Transverse colon (tissue), 4 donors: Measurements from ENCODE around the gene GATA5. TPM values are rescaled to one million over a fixed set of nuclear protein-coding genes. Genes with fewer than 3 reads are reported as not detected.

Experiments used
- DNase-seq: peaks from one replicate; pipeline ENCODE4 v3.0.0-alpha.2; 2019
- H3K27ac ChIP-seq, 4 donors: fragments of 200-600 bp; sonication (generic); 2 replicates each; pipeline ENCODE4 v1.5.1; 2016 to 2018; ENCODE audit warnings: inconsistent platforms in 4 of 4
- H3K27me3 ChIP-seq: fragments of 200-600 bp; sonication (generic); 2 replicates; pipeline ENCODE4 v1.5.1; 2017; ENCODE audit warnings: inconsistent platforms
- H3K36me3 ChIP-seq, 4 donors: fragments of 200-600 bp; sonication (generic); 2 replicates each; pipeline ENCODE4 v1.5.1; 2017 to 2019; ENCODE audit warnings: inconsistent platforms in 4 of 4
- H3K4me1 ChIP-seq, 4 donors: fragments of 200-600 bp; sonication (generic); 2 replicates each; pipeline ENCODE4 v1.5.1; 2017 to 2020; ENCODE audit warnings: inconsistent platforms in 4 of 4
- H3K4me3 ChIP-seq, 4 donors: fragments of 200-600 bp; sonication (generic); 1 replicate in 1 of 4; 2 replicates in 3 of 4; pipeline versions ENCODE4 v1.5.1 to v1.6.1; 2017 to 2019; ENCODE audit warnings: inconsistent platforms in 4 of 4
- H3K9me3 ChIP-seq, 2 donors: fragments of 200-600 bp; sonication (generic); 2 replicates each; pipeline ENCODE4 v1.5.1; 2017 to 2019; ENCODE audit warnings: inconsistent platforms in 2 of 2
- EP300 ChIP-seq: sonication (generic); formaldehyde crosslinking; IDR thresholded peaks from one replicate; pipeline ENCODE4 v1.6.1; 2017; ENCODE audit warnings: antibody characterized with exemption, low read depth
- POLR2A ChIP-seq: fragments of 450-650 bp; IDR thresholded peaks from one replicate; pipeline ENCODE4 v1.6.1; 2016; ENCODE audit warnings: antibody characterized with exemption, mild to moderate bottlenecking, moderate library complexity
- POLR2AphosphoS5 ChIP-seq, 3 donors: sonication (generic); formaldehyde crosslinking; IDR thresholded peaks; one replicate each; pipeline ENCODE4 v1.6.1; 2016; ENCODE audit warnings: antibody characterized with exemption in 3 of 3
- WGBS, 2 donors: methylation state at CpG; one replicate each; pipeline ENCODE4 v1.1.5; 2018; ENCODE audit warnings: low coverage in 1 of 2; 5-methylcytosine and 5-hydroxymethylcytosine counted together
- in situ Hi-C, 4 donors: fragments of 200-750 bp; cut with MboI; loops; one replicate each; pipeline versions ENCODE4 v1.15.0 to v1.15.1; 2017; ENCODE audit warnings: low sequenced_read_pairs in 3 of 4, low pct_ligation_motif_present in 1 of 4, low pct_unique_long_range_greater_than_20kb in 1 of 4
- intact Hi-C: fragments of 100-400 bp; cut with DNase I; formaldehyde crosslinking; loops from one replicate; pipeline ENCODE4 v1.15.1; 2023; ENCODE audit warnings: low total_unique reads
- total RNA-seq, 4 donors: library from RNA; depleted of rRNA; stranded (reverse); fragments of >200 nt; gene quantifications; one replicate each; pipeline ENCODE4 v1.1.0, GENCODE V29; 2016
- TF ChIP-seq, protein P1 (sequence below), 5 experiments: fragments of 200-600 bp in 3 of 5; fragments of 450-650 bp in 2 of 5; sonication (generic) in 3 of 5; IDR thresholded peaks; 1 replicate in 2 of 5; 2 replicates in 3 of 5; pipeline ENCODE4 v1.5.1; 2016 to 2017; ENCODE audit warnings: antibody characterized with exemption in 5 of 5, inconsistent platforms in 3 of 5, mild to moderate bottlenecking in 2 of 5, moderate library complexity in 1 of 5

Gene GATA5
- total RNA-seq, 4 donors from 2014 or later = not detected

DNA sequence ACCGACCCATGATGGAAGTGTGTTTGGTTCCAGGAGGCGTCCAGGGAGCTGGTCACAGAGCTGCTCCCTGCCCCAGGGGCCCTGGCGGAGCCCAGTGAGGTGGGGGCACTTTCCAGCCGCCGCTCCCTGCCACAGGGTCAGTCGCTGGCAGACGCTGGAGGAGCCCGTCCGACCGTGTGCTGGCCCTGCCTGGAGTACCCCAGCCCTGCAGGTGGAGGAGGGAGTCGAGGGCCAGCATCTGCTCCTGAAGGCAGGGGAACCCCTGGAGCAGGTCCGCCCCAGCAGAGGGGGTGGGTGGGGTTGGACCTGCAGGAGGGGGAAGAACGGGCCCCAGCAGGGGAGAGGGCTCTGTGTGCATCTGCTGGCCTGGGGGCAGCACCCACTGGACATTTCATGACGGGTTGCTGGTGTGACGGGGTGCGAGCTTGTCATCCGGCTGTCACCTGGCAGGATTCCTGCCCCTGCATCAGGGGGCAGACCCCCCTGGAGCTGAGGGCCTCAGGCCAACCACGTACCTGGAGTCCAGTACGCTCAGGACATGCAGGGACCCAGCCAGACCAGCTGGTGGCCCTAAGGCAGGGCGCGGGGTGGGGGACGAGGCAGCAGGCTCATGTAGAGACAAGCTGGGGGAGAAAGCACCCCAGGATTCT lies 32.3 kb upstream of the GATA5 start:
- no peak for TF ChIP-seq POLR2A

DNA sequence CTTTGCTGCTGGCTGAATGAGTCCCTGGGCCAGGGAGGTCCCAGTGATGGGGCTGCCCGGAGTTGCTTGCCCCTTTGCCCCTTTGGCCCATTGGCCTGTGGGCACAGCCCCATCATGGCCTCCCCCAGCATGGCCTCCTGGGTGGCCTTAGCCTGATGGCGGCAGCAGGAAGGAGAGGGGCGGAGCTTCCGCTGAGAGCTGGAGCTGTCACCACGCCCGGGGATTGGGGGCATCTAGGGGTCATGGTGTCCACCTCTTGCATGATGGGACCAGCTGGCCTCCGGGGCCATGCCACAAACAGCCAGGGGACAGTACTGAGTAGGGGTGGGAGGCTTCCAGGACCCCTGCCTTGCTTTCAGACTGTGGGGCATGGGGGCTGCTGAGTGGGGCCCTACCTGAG lies 31.5 kb upstream of the GATA5 start:
- in situ Hi-C loops = loop anchor here in 2 of 4 donors (10.0 kb wide), 1 partner anchor 107 kb away; no protein-coding TSS in a partner anchor
- H3K36me3 ChIP-seq = no peaks in the 10 kb centered on the region
- no peaks in the 10 kb centered on the region for H3K27me3 ChIP-seq
- no peaks in the 10 kb centered on the region for H3K9me3 ChIP-seq
- DNase-seq = no peak
- TF ChIP-seq, protein P1, sequence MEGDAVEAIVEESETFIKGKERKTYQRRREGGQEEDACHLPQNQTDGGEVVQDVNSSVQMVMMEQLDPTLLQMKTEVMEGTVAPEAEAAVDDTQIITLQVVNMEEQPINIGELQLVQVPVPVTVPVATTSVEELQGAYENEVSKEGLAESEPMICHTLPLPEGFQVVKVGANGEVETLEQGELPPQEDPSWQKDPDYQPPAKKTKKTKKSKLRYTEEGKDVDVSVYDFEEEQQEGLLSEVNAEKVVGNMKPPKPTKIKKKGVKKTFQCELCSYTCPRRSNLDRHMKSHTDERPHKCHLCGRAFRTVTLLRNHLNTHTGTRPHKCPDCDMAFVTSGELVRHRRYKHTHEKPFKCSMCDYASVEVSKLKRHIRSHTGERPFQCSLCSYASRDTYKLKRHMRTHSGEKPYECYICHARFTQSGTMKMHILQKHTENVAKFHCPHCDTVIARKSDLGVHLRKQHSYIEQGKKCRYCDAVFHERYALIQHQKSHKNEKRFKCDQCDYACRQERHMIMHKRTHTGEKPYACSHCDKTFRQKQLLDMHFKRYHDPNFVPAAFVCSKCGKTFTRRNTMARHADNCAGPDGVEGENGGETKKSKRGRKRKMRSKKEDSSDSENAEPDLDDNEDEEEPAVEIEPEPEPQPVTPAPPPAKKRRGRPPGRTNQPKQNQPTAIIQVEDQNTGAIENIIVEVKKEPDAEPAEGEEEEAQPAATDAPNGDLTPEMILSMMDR (IDR thresholded peaks at IDR 0.05) = no peak
- TF ChIP-seq POLR2AphosphoS5 (IDR thresholded peaks at IDR 0.05) = no peak
- TF ChIP-seq POLR2A = no peak
- 44% methylated on average over 6 of the region's 7 CpGs; no CpG with 5 or more reads in 1 of the 2 donors for WGBS, 2 donors
- no peak overlapping the region for H3K4me3 ChIP-seq
- H3K4me1 ChIP-seq = no peaks in the 10 kb centered on the region
- intact Hi-C loops = no loop called here
- H3K27ac ChIP-seq = no peak overlapping the region

More for the DNA sequence above, 32.3 kb upstream of the GATA5 start:
- intact Hi-C loops = no loop called here
- Histone ChIP-seq H3K9me3 (no peaks in the 10 kb centered on the region), H3K4me1 (no peaks in the 10 kb centered on the region), H3K36me3 (no peaks in the 10 kb centered on the region), H3K27me3 (peaks cover 5% of the 10 kb centered on the region), H3K27ac (no peak overlapping the region), H3K4me3 (no peak overlapping the region)
- 70% methylated on average over 14 of the region's 22 CpGs; no CpG with 5 or more reads in 1 of the 2 donors for WGBS, 2 donors
- no peak for DNase-seq
- in situ Hi-C loops = loop anchor here in 2 of 4 donors (10.0 kb wide), 1 partner anchor 107 kb away; no protein-coding TSS in a partner anchor

DNA sequence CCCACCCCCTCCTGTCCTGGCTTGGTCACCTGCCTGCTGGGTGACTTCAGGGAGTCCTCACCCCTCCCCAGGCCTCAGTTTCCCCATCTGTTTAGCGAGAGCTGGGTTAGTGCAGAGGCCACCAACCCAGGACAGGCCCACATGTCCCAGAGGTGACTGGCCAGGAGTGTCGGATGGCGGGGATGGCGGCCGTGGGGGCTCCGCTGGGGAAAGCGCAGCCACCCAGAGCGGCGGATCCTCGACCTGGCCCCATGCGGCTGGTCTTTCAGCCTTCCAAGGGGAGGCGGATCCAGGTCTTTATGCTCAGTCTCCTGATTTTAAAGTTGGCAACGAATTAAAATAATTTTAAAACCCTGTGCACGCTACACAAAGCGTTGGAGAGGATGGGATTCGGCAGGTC lies 31.0 kb upstream of the GATA5 start:
- WGBS, 2 donors = 89 to 94% methylated on average over 4 to 16 of the region's 16 CpGs
- in situ Hi-C loops = loop anchor here in 2 of 4 donors (10.0 kb wide), 1 partner anchor 108 kb away; no protein-coding TSS in a partner anchor

DNA sequence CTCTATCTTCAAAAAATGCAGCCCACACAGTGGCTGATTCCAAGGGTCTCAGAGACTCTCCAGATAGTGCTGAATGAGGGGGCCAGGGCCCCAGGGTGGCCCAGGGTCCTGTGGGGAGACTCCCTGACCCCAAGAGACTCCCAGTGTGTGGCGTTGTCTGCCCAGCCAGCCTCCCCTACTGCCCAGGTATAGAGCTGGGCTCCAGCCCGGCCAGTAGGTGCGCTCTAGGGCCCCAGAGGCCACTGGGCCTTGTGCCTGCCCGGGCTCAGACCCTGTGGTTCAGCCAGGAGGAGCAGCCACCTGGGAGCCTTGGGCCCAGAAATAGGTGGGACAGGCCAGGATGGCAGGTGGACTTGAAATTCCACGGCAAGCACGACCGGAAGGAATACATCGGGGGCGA lies 30.3 kb upstream of the GATA5 start:
- no peak overlapping the region for H3K27ac ChIP-seq
- no peak overlapping the region for H3K4me3 ChIP-seq
- 70 to 73% methylated on average over 3 to 6 of the region's 9 CpGs for WGBS, 2 donors
- TF ChIP-seq POLR2A (no peak), EP300 (no peak), POLR2AphosphoS5 (IDR thresholded peaks at IDR 0.05) (no peak)
- TF ChIP-seq, protein P1 (IDR thresholded peaks at IDR 0.05) = no peak
- no peaks in the 10 kb centered on the region for H3K27me3 ChIP-seq
- in situ Hi-C loops = loop anchor here in 2 of 4 donors (10.0 kb wide), 1 partner anchor 109 kb away; no protein-coding TSS in a partner anchor
- no peak for DNase-seq
- intact Hi-C loops = no loop called here
- no peaks in the 10 kb centered on the region for H3K36me3 ChIP-seq
- H3K9me3 ChIP-seq = no peaks in the 10 kb centered on the region
- no peaks in the 10 kb centered on the region for H3K4me1 ChIP-seq

More for the DNA sequence above, 31.0 kb upstream of the GATA5 start:
- Histone ChIP-seq H3K9me3 (no peaks in the 10 kb centered on the region), H3K4me3 (no peak overlapping the region), H3K36me3 (no peaks in the 10 kb centered on the region), H3K27ac (no peak overlapping the region), H3K27me3 (no peaks in the 10 kb centered on the region), H3K4me1 (no peaks in the 10 kb centered on the region)
- TF ChIP-seq, protein P1 (IDR thresholded peaks at IDR 0.05) = no peak
- intact Hi-C loops = no loop called here
- DNase-seq = no peak
